Caco-2 (cell line): ENCODE measurements around the gene SCLT1. TPM values are rescaled to one million over a fixed set of nuclear protein-coding genes. Genes with fewer than 3 reads are reported as not detected.

Experiments used
- BruUV-seq: library from RNA; stranded (reverse); fragments of 400-500 nt; replicated peaks from 2 replicates; lab custom pipeline; 2021; lab: Mats Ljungman, UMichigan
- CTCF ChIA-PET: fragments of 300-600 bp; sonication (Branson Sonifier 250); formaldehyde crosslinking; loops from one replicate; lab custom pipeline; 2022; ENCODE audit warnings: antibody characterized with exemption; lab: Charles Lee
- POLR2A ChIA-PET: fragments of 300-600 bp; sonication (Branson Sonifier 250); formaldehyde crosslinking; loops from one replicate; lab custom pipeline; 2022; ENCODE audit warnings: antibody characterized with exemption; lab: Charles Lee
- DNase-seq, 2 experiments: peaks; one replicate each; pipeline versions ENCODE4 v3.0.0 to v3.0.0-alpha.2; 2020 to 2022
- H3K27me3 ChIP-seq: replicated peaks from 2 replicates; pipeline ENCODE4 v1.6.0; 2011; ENCODE audit warnings: low read length; ENCODE audit not compliant: control insufficient read depth, insufficient read depth
- H3K36me3 ChIP-seq: 2 replicates; pipeline ENCODE4 v1.5.1; 2011; ENCODE audit warnings: low read length; ENCODE audit not compliant: control insufficient read depth, insufficient read depth
- H3K4me1 ChIP-seq: fragments of 250-450 bp; sonication (Bioruptor Pico); 2 replicates; pipeline ENCODE4 v1.5.1; 2020; ENCODE audit warnings: mild to moderate bottlenecking
- H3K4me3 ChIP-seq: 2 replicates; pipeline ENCODE4 v1.5.1; 2011; ENCODE audit warnings: low read depth, mild to moderate bottlenecking, control low read depth, low read length
- H3K9me3 ChIP-seq: fragments of 250-450 bp; sonication (Bioruptor Pico); 2 replicates; pipeline ENCODE4 v1.5.1; 2020; ENCODE audit warnings: mild to moderate bottlenecking, moderate library complexity
- H3K27ac Mint-ChIP-seq: one replicate; pipeline ENCODE4 v1.8.0; 2022; ENCODE audit warnings: mixed read lengths; ENCODE audit not compliant: unreplicated experiment
- H3K27me3 Mint-ChIP-seq: one replicate; pipeline ENCODE4 v1.8.0; 2022; ENCODE audit warnings: mixed read lengths; ENCODE audit not compliant: insufficient read depth, unreplicated experiment
- H3K36me3 Mint-ChIP-seq: one replicate; pipeline ENCODE4 v1.8.0; 2022; ENCODE audit warnings: mild to moderate bottlenecking, mixed read lengths; ENCODE audit not compliant: insufficient read depth, unreplicated experiment
- H3K4me1 Mint-ChIP-seq: one replicate; pipeline ENCODE4 v1.8.0; 2022; ENCODE audit warnings: low read depth, mixed read lengths; ENCODE audit not compliant: unreplicated experiment
- H3K4me3 Mint-ChIP-seq: one replicate; pipeline ENCODE4 v1.8.0; 2022; ENCODE audit warnings: mild to moderate bottlenecking, moderate library complexity, mixed read lengths; ENCODE audit not compliant: unreplicated experiment
- H3K9me3 Mint-ChIP-seq: one replicate; pipeline ENCODE4 v1.8.0; 2022; ENCODE audit warnings: mixed read lengths; ENCODE audit not compliant: unreplicated experiment
- CTCF ChIP-seq, 2 experiments: fragments of 200-600 bp in 1 of 2; IDR thresholded peaks; 1 replicate in 1 of 2; 2 replicates in 1 of 2; pipeline versions ENCODE4 v1.5.1 to v1.8.0; 2011 to 2022; ENCODE audit warnings: antibody characterized with exemption in 1 of 2, control low read depth in 1 of 2, inconsistent platforms in 1 of 2, low read depth in 1 of 2, low read length in 1 of 2, mild to moderate bottlenecking in 1 of 2, moderate library complexity in 1 of 2; ENCODE audit not compliant: insufficient read depth in 1 of 2, severe bottlenecking in 1 of 2, unreplicated experiment in 1 of 2
- intact Hi-C: fragments of 100-400 bp; cut with micrococcal nuclease; formaldehyde crosslinking; loops from one replicate; pipeline ENCODE4 v1.10.0; 2022; ENCODE audit not compliant: unreplicated experiment
- total RNA-seq: library from RNA; stranded (reverse); gene quantifications from 2 replicates; pipeline ENCODE4 v1.2.3, GENCODE V29; 2022

Gene SCLT1
- total RNA-seq, 1 experiment from 2014 or later, result 9.3 TPM

- Histone ChIP-seq H3K27me3 (no peaks in the 10 kb centered on the region), H3K9me3 (no peaks in the 10 kb centered on the region), H3K4me3 (no peak overlapping the region), H3K36me3 (no peaks in the 10 kb centered on the region), H3K4me1 (no peaks in the 10 kb centered on the region)
- Mint-ChIP-seq H3K27me3 (no peaks in the 10 kb centered on the region), H3K27ac (no peak overlapping the region), H3K4me1 (no peaks in the 10 kb centered on the region), H3K4me3 (no peak overlapping the region), H3K9me3 (no peaks in the 10 kb centered on the region), H3K36me3 (no peaks in the 10 kb centered on the region)
- intact Hi-C loops, result no loop called here
- DNase-seq, result no peak
- no peak for TF ChIP-seq CTCF (IDR thresholded peaks at IDR 0.05; ENCODE audit: insufficient read depth in 1 of 2, low read depth in 1 of 2, low read length in 1 of 2, severe bottlenecking in 1 of 2, unreplicated experiment in 1 of 2)
- BruUV-seq, result no TSS peak
- POLR2A ChIA-PET, result no interaction called here
- CTCF ChIA-PET, result no interaction called here
Observed at GRCh38 chr4:128879283-128879682, 214.1 kb downstream of the SCLT1 start.

- H3K27me3 Mint-ChIP-seq, result no peaks in the 10 kb centered on the region
- no peaks in the 10 kb centered on the region for H3K36me3 ChIP-seq
- ChIA-PET CTCF (no interaction called here), POLR2A (no interaction called here)
- BruUV-seq, result no TSS peak
- peaks cover 11% of the 10 kb centered on the region for H3K36me3 Mint-ChIP-seq
- no peaks in the 10 kb centered on the region for H3K27me3 ChIP-seq
- H3K4me1 ChIP-seq, result no peaks in the 10 kb centered on the region
- H3K4me1 Mint-ChIP-seq, result no peaks in the 10 kb centered on the region
- intact Hi-C loops, result no loop called here
- H3K9me3 ChIP-seq, result no peaks in the 10 kb centered on the region
- no peaks in the 10 kb centered on the region for H3K9me3 Mint-ChIP-seq
- H3K27ac Mint-ChIP-seq, result no peak overlapping the region
- no peak overlapping the region for H3K4me3 Mint-ChIP-seq
- DNase-seq, result no peak
- TF ChIP-seq CTCF (IDR thresholded peaks at IDR 0.05; ENCODE audit: insufficient read depth in 1 of 2, low read depth in 1 of 2, low read length in 1 of 2, severe bottlenecking in 1 of 2, unreplicated experiment in 1 of 2), result no peak
- H3K4me3 ChIP-seq, result no peak overlapping the region
Observed at GRCh38 chr4:128877934-128878333, 215.4 kb downstream of the SCLT1 start.

GRCh38 chr4:128876200-128876599 lies 217.1 kb downstream of the SCLT1 start:
- ChIA-PET CTCF (no interaction called here), POLR2A (no interaction called here)
- intact Hi-C loops, result no loop called here
- H3K4me3 ChIP-seq, result no peak overlapping the region
- peaks cover 29% of the 10 kb centered on the region for H3K36me3 Mint-ChIP-seq
- H3K9me3 ChIP-seq, result no peaks in the 10 kb centered on the region
- H3K4me3 Mint-ChIP-seq, result no peak overlapping the region
- H3K4me1 Mint-ChIP-seq, result no peaks in the 10 kb centered on the region
- H3K27ac Mint-ChIP-seq, result no peak overlapping the region
- TF ChIP-seq CTCF (IDR thresholded peaks at IDR 0.05; ENCODE audit: insufficient read depth in 1 of 2, low read depth in 1 of 2, low read length in 1 of 2, severe bottlenecking in 1 of 2, unreplicated experiment in 1 of 2), result no peak
- no peak for DNase-seq
- BruUV-seq, result no TSS peak
- H3K9me3 Mint-ChIP-seq, result no peaks in the 10 kb centered on the region
- no peaks in the 10 kb centered on the region for H3K27me3 ChIP-seq
- H3K36me3 ChIP-seq, result no peaks in the 10 kb centered on the region
- no peaks in the 10 kb centered on the region for H3K4me1 ChIP-seq
- H3K27me3 Mint-ChIP-seq, result no peaks in the 10 kb centered on the region
